HT1080 (cell line): ENCODE measurements around the gene DBN1. TPM values are rescaled to one million over a fixed set of nuclear protein-coding genes. Genes with fewer than 3 reads are reported as not detected.

Source experiments
- DNase-seq: peaks from one replicate; pipeline ENCODE4 v3.0.0-alpha.2; 2015; ENCODE audit warnings: low read depth
- total RNA-seq: library from RNA; depleted of rRNA; stranded (reverse); fragments of >200 nt; shearing (Covaris generic); gene quantifications from 2 replicates; pipeline ENCODE4 v1.2.3, GENCODE V29; 2014

Gene DBN1
- total RNA-seq, 1 experiment from 2014 or later = 118 TPM

- no peak for DNase-seq
Observed at GRCh38 chr5:177475563-177476427, 2.4 kb upstream of the DBN1 start.

- no peak for DNase-seq
Observed at GRCh38 chr5:177474846-177475562, 1.6 kb upstream of the DBN1 start.

GRCh38 chr5:177474002-177474476, 605 bp upstream of the DBN1 start:
- DNase-seq = no peak

GRCh38 chr5:177472460-177473442, 683 bp downstream of the DBN1 start:
- DNase-seq = no peak

GRCh38 chr5:177471610-177472356, 1.7 kb downstream of the DBN1 start:
- no peak for DNase-seq

- peak; percentile 48 for DNase-seq
Observed at GRCh38 chr5:177470759-177471536, 2.5 kb downstream of the DBN1 start.

GRCh38 chr5:177469750-177470525, 3.5 kb downstream of the DBN1 start:
- no peak for DNase-seq

GRCh38 chr5:177468685-177469628, 4.5 kb downstream of the DBN1 start:
- DNase-seq = no peak

GRCh38 chr5:177468329-177468684, 5.1 kb downstream of the DBN1 start:
- DNase-seq = no peak

- no peak for DNase-seq
Observed at GRCh38 chr5:177467436-177467835, 6.0 kb downstream of the DBN1 start.

GRCh38 chr5:177466861-177467260, 6.6 kb downstream of the DBN1 start:
- DNase-seq = no peak

GRCh38 chr5:177465044-177465443, 8.4 kb downstream of the DBN1 start:
- DNase-seq = no peak

GRCh38 chr5:177462021-177462670, 11.3 kb downstream of the DBN1 start:
- DNase-seq = no peak

- DNase-seq = no peak
Observed at GRCh38 chr5:177459819-177460628, 13.4 kb downstream of the DBN1 start.

- no peak for DNase-seq
Observed at GRCh38 chr5:177459357-177459756, 14.1 kb downstream of the DBN1 start.

- no peak for DNase-seq
Observed at GRCh38 chr5:177458912-177459350, 14.5 kb downstream of the DBN1 start.
